ENCODE measurements around the gene ZNF283.
A peak's percentile ranks its signal among the peaks of the same experiment; 100 is the strongest.

The ZNF283 gene

GRCh38 chr19:43826787-43827754, at the start of gene ZNF283:
Gene ZNF283, plus strand, starts transcription at chr19:43827321. Its CDS starts 6,184 bp downstream, at chr19:43833505.
- in situ Hi-C loops (cut with HindIII; ENCODE audit: low pct_unique_long_range_greater_than_20kb, low sequenced_read_pairs): no loop called here
- TF ChIP-seq JUND (IDR thresholded peaks at IDR 0.05; ENCODE audit: low read depth): no peak
- peak; percentile 76 to 94 for DNase-seq (ENCODE audit: low read depth in 1 of 2, low spot score in 1 of 2)

- DNase-seq (ENCODE audit: low read depth in 1 of 2, low spot score in 1 of 2): no peak
- in situ Hi-C loops (cut with HindIII; ENCODE audit: low pct_unique_long_range_greater_than_20kb, low sequenced_read_pairs): no loop called here
Observed at GRCh38 chr19:43778651-43779050, 48.5 kb upstream of the ZNF283 start.

GRCh38 chr19:43779147-43779819, 47.8 kb upstream of the ZNF283 start:
- no peak for TF ChIP-seq JUND (IDR thresholded peaks at IDR 0.05; ENCODE audit: low read depth)
- DNase-seq (ENCODE audit: low read depth in 1 of 2, low spot score in 1 of 2): no peak
- in situ Hi-C loops (cut with HindIII; ENCODE audit: low pct_unique_long_range_greater_than_20kb, low sequenced_read_pairs): no loop called here

More at GRCh38 chr19:43778651-43779050, 48.5 kb upstream of the ZNF283 start:
- no peak for TF ChIP-seq JUND (IDR thresholded peaks at IDR 0.05; ENCODE audit: low read depth)

GRCh38 chr19:43779820-43780219, 47.3 kb upstream of the ZNF283 start:
- no peak for TF ChIP-seq JUND (IDR thresholded peaks at IDR 0.05; ENCODE audit: low read depth)
- no peak for DNase-seq (ENCODE audit: low read depth in 1 of 2, low spot score in 1 of 2)
- in situ Hi-C loops (cut with HindIII; ENCODE audit: low pct_unique_long_range_greater_than_20kb, low sequenced_read_pairs): no loop called here

- in situ Hi-C loops (cut with HindIII; ENCODE audit: low pct_unique_long_range_greater_than_20kb, low sequenced_read_pairs): no loop called here
- TF ChIP-seq JUND (IDR thresholded peaks at IDR 0.05; ENCODE audit: low read depth): no peak
- DNase-seq (ENCODE audit: low read depth in 1 of 2, low spot score in 1 of 2): no peak
Observed at GRCh38 chr19:43780706-43781525, 46.2 kb upstream of the ZNF283 start, which contains the start of gene KCNN4. Gene KCNN4, minus strand, starts transcription at chr19:43780973. Its CDS starts 112 bp downstream, at chr19:43780861.

GRCh38 chr19:43781630-43782310, 45.4 kb upstream of the ZNF283 start:
- no peak for TF ChIP-seq JUND (IDR thresholded peaks at IDR 0.05; ENCODE audit: low read depth)
- in situ Hi-C loops (cut with HindIII; ENCODE audit: low pct_unique_long_range_greater_than_20kb, low sequenced_read_pairs): no loop called here
- no peak for DNase-seq (ENCODE audit: low read depth in 1 of 2, low spot score in 1 of 2)

GRCh38 chr19:43782311-43782660, 44.8 kb upstream of the ZNF283 start:
- no peak for TF ChIP-seq JUND (IDR thresholded peaks at IDR 0.05; ENCODE audit: low read depth)
- no peak for DNase-seq (ENCODE audit: low read depth in 1 of 2, low spot score in 1 of 2)
- in situ Hi-C loops (cut with HindIII; ENCODE audit: low pct_unique_long_range_greater_than_20kb, low sequenced_read_pairs): no loop called here

- in situ Hi-C loops (cut with HindIII; ENCODE audit: low pct_unique_long_range_greater_than_20kb, low sequenced_read_pairs): no loop called here
- TF ChIP-seq JUND (IDR thresholded peaks at IDR 0.05; ENCODE audit: low read depth): no peak
- DNase-seq (ENCODE audit: low read depth in 1 of 2, low spot score in 1 of 2): no peak
Observed at GRCh38 chr19:43782689-43783231, 44.4 kb upstream of the ZNF283 start.

GRCh38 chr19:43783636-43784035, 43.5 kb upstream of the ZNF283 start:
- DNase-seq (ENCODE audit: low read depth in 1 of 2, low spot score in 1 of 2): no peak
- in situ Hi-C loops (cut with HindIII; ENCODE audit: low pct_unique_long_range_greater_than_20kb, low sequenced_read_pairs): no loop called here
- TF ChIP-seq JUND (IDR thresholded peaks at IDR 0.05; ENCODE audit: low read depth): no peak

GRCh38 chr19:43784241-43784980, 42.7 kb upstream of the ZNF283 start:
- no peak for TF ChIP-seq JUND (IDR thresholded peaks at IDR 0.05; ENCODE audit: low read depth)
- no peak for DNase-seq (ENCODE audit: low read depth in 1 of 2, low spot score in 1 of 2)
- in situ Hi-C loops (cut with HindIII; ENCODE audit: low pct_unique_long_range_greater_than_20kb, low sequenced_read_pairs): no loop called here

All from T47D (cell line).